OCI-LY1 (cell line): Measurements from ENCODE around the gene ATXN7.

Experiments
- CTCF ChIP-seq: fragments of 200-600 bp; sonication (generic), shearing (Covaris generic); IDR thresholded peaks from 2 replicates; pipeline ENCODE4 v1.5.1; 2017; ENCODE audit warnings: mild to moderate bottlenecking, antibody characterized with exemption, low read length, moderate library complexity, mixed read lengths
- EZH2 ChIP-seq: fragments of 200-600 bp; sonication (generic), shearing (Covaris generic); IDR thresholded peaks from 2 replicates; pipeline ENCODE4 v1.8.0; 2017; ENCODE audit warnings: borderline replicate concordance, mixed run types, mild to moderate bottlenecking, antibody characterized with exemption, low read length, moderate library complexity, mixed read lengths

DNA sequence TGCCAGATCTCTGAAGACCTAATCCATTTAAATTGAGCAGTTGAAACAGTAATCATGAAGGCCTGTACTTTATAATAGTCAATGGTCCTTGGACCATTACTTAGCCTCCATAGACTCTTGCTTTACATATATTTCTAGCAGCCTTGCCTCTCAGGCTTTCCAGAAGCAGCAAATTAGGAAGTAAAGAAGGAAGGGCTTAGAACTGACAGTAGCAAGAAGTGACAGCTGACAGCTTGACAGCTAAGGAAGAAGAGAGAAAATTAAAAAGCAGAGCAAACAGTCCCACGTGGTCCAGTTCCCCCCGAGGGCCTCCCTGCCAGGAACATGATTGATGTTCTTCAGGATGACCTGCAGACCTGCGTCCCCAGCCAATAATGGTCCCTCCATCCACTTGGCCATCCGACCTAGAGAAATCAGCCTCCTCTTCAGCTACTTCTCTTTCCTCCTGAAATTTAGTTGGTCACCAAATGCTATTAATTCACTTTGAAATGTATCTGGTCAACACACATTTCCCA is 174.6 kb downstream of the ATXN7 start:
- TF ChIP-seq EZH2 (no peak), CTCF (no peak)
